ENCODE results near the gene DMRT1.
"Not testable (repeated sequence)": the region's sequence is repeated elsewhere in the genome, so short reads cannot be mapped to it uniquely, and the experiment has no call there.

The DMRT1 gene

DNA sequence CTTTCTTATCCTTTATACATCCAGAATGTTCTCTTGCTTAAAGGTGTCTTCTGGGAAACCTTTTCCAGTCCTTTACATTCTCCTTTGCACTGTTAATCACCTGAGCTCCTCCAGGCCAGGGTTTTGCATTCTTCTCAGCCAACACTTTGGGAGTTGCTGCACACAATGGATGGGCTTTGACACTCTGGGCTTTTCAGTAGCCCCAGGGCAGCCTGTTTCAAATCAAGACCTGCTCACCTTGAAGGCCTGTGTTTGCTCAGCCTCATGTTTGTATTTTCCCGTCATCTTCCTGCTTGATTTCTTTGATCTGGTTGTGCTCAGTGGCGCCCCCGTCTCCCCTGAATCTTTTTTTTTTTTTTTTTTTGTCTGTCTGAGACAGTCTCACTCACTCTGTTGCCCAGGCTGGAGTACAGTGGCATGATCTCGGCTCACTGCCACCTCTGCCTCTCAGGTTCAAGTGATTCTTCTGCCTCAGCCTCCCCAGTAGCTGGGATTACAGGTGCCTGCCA lies 41.0 kb downstream of the DMRT1 start:
- no peaks in the 10 kb centered on the region for H3K9me3 Mint-ChIP-seq
- no peak overlapping the region for H3K4me3 Mint-ChIP-seq
- no peaks in the 10 kb centered on the region for H3K36me3 Mint-ChIP-seq
- H3K27ac Mint-ChIP-seq, result no peak overlapping the region
- DNase-seq (ENCODE audit: low spot score in 2 of 2), result no peak
- ATAC-seq (ENCODE audit: low read depth), result no peak
- peaks cover 14% of the 10 kb centered on the region for H3K27me3 Mint-ChIP-seq
- H3K4me1 Mint-ChIP-seq, result no peaks in the 10 kb centered on the region

DNA sequence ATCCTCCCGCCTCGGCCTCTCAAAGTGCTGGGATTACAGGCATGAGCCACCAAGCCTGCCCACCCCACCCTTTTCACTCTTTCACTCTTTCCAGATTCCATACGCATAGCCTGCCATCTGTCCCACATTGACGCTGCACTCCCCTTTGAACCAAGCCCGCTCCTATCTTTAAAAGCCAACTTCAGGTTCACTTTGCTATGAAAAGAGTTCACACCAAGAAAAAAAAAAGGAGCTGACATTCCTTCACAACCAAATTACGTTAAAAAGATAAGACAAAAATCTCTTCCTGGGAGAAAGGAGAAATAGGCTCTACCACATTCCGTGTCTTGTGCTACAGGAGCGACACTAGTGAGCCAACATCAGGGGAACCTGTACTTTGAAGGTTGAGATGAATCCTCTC lies 41.5 kb downstream of the DMRT1 start:
- H3K9me3 Mint-ChIP-seq, result no peaks in the 10 kb centered on the region
- peaks cover 15% of the 10 kb centered on the region for H3K27me3 Mint-ChIP-seq
- DNase-seq (ENCODE audit: low spot score in 2 of 2) (no peak), ATAC-seq (ENCODE audit: low read depth) (no peak)
- H3K36me3 Mint-ChIP-seq, result no peaks in the 10 kb centered on the region
- H3K27ac Mint-ChIP-seq, result no peak overlapping the region
- H3K4me3 Mint-ChIP-seq, result no peak overlapping the region
- no peaks in the 10 kb centered on the region for H3K4me1 Mint-ChIP-seq

DNA sequence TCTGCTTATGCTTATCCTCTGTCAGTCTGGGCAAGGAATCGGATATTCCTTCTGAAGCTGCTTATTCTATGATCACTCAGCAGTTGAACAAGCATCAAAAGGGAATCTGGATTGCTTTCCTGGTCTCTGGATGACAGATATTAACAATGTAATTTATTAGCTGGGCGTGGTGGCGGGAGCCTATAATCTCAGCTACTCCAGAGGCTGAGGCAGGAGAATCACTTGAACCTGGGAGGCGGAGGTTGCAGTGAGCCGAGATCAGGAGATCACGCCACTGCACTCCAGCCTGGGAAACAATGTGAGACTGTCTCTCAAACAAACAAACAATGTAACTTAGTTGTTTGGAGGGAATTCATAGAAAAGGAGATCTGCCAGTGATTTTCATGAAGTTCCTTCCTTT lies 45.4 kb downstream of the DMRT1 start:
- Mint-ChIP-seq H3K27ac (no peak overlapping the region), H3K4me1 (no peaks in the 10 kb centered on the region), H3K4me3 (no peak overlapping the region), H3K27me3 (peaks cover 10% of the 10 kb centered on the region), H3K9me3 (no peaks in the 10 kb centered on the region), H3K36me3 (no peaks in the 10 kb centered on the region)
- DNase-seq (ENCODE audit: low spot score in 2 of 2) (no peak), ATAC-seq (ENCODE audit: low read depth) (no peak)

DNA sequence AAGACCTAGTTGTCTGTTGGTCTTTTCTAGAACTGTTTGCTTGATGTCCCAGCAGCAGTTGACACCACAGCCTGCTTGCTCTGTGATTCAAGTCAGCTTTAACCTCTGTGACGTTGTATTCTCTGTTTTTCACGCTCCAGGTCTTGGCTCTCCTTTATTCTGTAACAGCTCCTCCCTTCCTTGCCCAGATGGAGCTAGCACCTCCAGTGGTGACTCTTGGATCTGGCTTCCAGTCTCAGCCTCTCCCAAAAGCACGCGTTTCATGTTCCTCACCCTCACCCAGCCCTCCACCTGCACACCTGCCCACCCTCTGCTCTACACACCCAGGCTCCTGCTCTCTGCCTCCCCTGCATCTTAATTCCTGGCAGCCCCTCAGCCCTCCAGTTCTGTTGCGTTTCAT lies 50.6 kb downstream of the DMRT1 start:
- H3K9me3 Mint-ChIP-seq, result no peaks in the 10 kb centered on the region
- H3K4me1 Mint-ChIP-seq, result peaks cover 9% of the 10 kb centered on the region
- peaks cover 5% of the 10 kb centered on the region for H3K27me3 Mint-ChIP-seq
- no peaks in the 10 kb centered on the region for H3K36me3 Mint-ChIP-seq
- no peak for DNase-seq (ENCODE audit: low spot score in 2 of 2)
- H3K27ac Mint-ChIP-seq, result no peak overlapping the region
- no peak for ATAC-seq (ENCODE audit: low read depth)
- H3K4me3 Mint-ChIP-seq, result no peak overlapping the region

DNA sequence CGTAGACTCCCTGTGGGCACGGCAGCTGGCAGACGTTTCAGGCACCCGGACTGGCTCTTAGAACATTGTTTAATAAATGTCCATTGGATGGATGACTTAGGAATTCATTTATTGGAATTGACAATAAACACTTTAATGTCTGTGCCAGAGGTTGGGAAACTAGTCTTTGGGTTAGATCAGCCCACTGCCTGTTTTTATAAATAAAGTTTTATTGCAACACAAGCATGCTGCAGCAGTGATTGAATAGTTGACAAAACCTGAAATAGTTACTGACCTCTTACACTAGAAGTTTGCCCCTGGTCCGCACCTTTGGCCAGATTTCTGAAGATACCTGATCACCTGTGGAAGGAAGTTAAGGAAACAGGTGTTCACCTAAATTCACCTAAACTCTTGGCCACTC lies 51.6 kb downstream of the DMRT1 start:
- Mint-ChIP-seq H3K27ac (no peak overlapping the region), H3K36me3 (no peaks in the 10 kb centered on the region), H3K27me3 (peaks cover 4% of the 10 kb centered on the region), H3K9me3 (no peaks in the 10 kb centered on the region), H3K4me1 (peaks cover 9% of the 10 kb centered on the region), H3K4me3 (no peak overlapping the region)
- no peak for DNase-seq (ENCODE audit: low spot score in 2 of 2)
- no peak for ATAC-seq (ENCODE audit: low read depth)

DNA sequence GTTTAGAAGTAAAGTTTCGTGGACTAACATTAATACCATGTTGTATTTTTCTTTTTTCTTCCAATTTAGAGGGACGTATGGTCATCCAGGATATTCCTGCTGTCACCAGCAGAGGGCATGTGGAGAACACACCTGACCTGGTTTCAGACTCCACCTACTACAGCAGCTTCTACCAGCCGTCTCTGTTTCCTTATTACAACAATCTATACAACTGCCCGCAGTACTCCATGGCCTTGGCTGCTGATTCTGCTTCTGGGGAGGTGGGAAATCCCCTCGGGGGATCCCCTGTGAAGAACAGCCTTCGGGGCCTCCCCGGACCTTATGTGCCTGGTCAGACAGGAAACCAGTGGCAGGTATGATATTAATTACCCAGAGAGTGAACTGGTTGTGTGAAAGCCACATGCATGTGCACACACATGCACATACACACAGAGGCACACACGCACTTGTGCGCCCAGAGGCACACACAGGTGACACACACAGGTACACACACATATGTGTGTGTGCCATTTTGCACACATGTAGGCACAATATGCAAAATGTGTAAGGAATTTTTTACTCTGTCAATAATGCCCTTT lies 52.4 kb downstream of the DMRT1 start:
- Mint-ChIP-seq H3K9me3 (no peaks in the 10 kb centered on the region), H3K4me1 (peaks cover 9% of the 10 kb centered on the region), H3K27me3 (peaks cover 4% of the 10 kb centered on the region), H3K36me3 (no peaks in the 10 kb centered on the region), H3K4me3 (peak overlapping the region; percentile 41), H3K27ac (peak overlapping the region; percentile 53)
- DNase-seq (ENCODE audit: low spot score in 2 of 2), result peak; percentile 35 to 57
- peak; percentile 97 for ATAC-seq (ENCODE audit: low read depth)

DNA sequence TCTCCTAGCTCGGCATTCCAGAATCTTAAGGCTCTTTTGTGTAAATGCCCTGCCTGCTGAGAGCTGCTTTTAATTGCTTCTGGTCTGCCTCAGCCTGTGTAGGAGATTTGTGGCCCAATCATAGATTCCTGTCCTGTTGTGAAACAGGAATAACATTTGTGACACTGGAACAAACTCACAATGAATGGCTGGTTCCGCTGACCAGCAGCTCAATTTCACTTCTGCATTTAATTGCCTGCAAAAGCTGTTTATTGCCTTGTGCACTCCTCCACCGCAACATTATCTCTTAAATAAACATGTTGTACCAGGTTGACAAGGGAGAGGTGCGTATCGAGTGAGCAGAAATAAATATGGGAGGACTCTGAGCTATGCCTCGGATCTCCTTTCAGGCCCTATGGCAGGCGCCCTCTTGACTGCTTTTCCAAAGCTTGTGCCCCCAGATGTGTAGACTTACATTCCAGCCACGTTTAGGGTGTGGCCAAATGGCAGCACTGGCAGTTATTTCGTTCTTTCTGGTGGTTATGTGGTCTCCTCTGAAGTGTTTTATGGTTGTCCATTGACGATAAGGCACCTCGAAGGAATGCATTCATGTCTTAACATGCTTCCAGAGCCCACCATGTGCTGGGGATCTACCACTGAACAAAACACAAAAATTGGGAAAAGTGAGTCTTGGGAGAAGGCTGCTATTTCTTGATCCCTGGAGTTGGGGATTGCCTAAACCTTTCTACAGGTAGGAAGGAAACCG lies 58.1 kb downstream of the DMRT1 start:
- DNase-seq (ENCODE audit: low spot score in 2 of 2) (no peak), ATAC-seq (ENCODE audit: low read depth) (peak; percentile 72)
- Mint-ChIP-seq H3K27me3 (no peaks in the 10 kb centered on the region), H3K9me3 (no peaks in the 10 kb centered on the region), H3K36me3 (no peaks in the 10 kb centered on the region), H3K4me3 (no peak overlapping the region), H3K27ac (no peak overlapping the region), H3K4me1 (peaks cover 10% of the 10 kb centered on the region)

DNA sequence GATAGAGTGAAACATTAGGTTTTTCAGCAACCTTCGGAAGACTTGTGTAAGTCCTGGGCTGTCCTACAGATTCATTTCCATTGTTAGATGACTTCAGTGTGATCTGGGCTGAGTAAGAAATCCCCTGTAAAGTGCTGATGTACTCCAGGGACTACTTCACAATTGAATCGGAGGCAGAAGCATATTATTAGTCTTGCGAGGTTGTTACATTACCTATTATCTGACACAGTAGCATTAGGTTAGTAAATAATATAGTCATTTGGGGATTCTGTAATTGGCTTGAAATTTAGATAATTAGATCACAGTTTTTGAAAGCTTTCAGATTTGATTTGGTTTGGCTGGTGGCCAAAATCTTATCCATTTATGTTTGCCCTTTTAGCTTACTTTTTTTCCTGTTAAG lies 62.4 kb downstream of the DMRT1 start:
- H3K27me3 Mint-ChIP-seq, result peaks cover 15% of the 10 kb centered on the region

DNA sequence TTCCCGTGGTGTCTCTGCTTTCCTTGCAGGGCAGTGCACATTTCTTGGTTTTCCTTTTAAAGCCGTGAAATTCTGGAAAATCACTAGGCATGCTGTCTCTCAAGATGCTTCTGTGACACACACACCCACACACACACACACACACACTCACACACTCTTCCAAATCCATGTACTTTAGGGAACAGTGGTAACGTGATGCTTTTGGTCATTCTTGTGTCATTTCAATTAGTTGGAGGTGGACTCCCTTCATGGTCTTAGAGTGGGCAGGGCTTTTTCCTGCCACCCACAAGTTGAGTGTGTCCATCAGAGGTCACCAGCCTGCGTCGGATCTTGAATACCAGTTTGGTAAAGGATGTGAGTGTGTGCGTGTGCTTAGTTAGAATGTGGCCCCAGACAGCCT lies 64.4 kb downstream of the DMRT1 start:
- no peak for DNase-seq (ENCODE audit: low spot score in 2 of 2)
- Mint-ChIP-seq H3K27ac (no peak overlapping the region), H3K4me3 (no peak overlapping the region)

More for the DNA sequence above, 62.4 kb downstream of the DMRT1 start:
- DNase-seq (ENCODE audit: low spot score in 2 of 2), result no peak
- Mint-ChIP-seq H3K36me3 (no peaks in the 10 kb centered on the region), H3K4me3 (no peak overlapping the region), H3K27ac (no peak overlapping the region), H3K4me1 (peaks cover 10% of the 10 kb centered on the region), H3K9me3 (no peaks in the 10 kb centered on the region)
- no peak for ATAC-seq (ENCODE audit: low read depth)

DNA sequence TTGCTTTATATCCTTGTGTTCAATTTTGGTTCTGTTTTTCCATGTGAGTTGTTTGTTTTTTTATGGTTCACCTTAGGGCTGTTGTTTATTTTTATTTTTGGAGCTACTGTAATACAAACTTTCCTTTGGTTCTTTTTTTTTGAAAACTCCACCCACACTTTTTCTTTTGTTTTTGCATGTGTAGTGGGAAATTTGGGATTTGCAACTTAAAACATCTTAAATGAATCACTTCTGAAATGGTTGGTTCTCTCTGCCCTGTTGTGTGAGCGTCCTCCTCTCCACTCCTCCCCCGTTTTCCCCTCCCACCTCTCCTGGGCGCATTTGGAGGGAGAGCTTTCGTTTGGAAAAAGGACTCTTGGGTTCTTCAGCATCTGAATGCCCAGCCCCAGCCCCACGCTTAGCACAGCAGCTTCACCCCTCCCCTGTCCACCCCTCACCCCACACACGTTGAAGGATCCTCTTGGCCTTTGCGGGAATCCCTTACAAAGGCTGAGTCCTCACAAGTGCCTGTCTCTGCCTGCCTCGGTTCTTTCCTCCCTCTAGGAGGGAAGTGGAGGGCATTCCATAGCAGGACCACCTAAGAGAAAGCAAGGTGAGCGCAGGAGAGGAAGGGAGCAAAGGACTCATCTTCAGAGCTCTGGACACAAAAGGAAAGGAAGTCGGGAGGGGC lies 67.2 kb downstream of the DMRT1 start:
- no peak overlapping the region for H3K4me3 Mint-ChIP-seq
- no peak overlapping the region for H3K27ac Mint-ChIP-seq
- H3K36me3 Mint-ChIP-seq, result no peaks in the 10 kb centered on the region
- peaks cover 23% of the 10 kb centered on the region for H3K27me3 Mint-ChIP-seq
- no peaks in the 10 kb centered on the region for H3K9me3 Mint-ChIP-seq
- no peak for DNase-seq (ENCODE audit: low spot score in 2 of 2)
- peaks cover 2% of the 10 kb centered on the region for H3K4me1 Mint-ChIP-seq
- ATAC-seq (ENCODE audit: low read depth), result no peak

More for the DNA sequence above, 64.4 kb downstream of the DMRT1 start:
- Mint-ChIP-seq H3K4me1 (peaks cover 2% of the 10 kb centered on the region), H3K9me3 (no peaks in the 10 kb centered on the region), H3K27me3 (peaks cover 16% of the 10 kb centered on the region), H3K36me3 (no peaks in the 10 kb centered on the region)
- ATAC-seq (ENCODE audit: low read depth), result no peak

DNA sequence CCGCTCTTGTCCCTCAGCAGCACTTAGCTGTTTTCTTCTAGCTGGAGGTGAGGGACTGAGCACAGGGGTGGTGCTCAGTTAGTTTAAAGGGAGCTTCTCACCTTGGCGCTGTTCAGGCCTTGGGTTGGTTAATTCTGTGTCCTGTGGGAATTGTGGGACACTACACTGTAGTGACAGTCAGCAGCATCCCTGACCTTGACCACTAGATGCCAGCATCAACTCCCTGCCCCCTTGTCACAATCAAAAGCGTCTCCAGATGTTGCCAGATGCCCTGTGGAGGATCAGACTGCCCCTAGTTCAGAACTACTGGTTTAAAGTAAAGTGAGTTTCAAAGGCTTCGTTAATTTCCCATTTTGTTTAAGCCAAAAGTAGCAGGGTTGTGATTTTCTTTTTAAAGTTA lies 69.5 kb downstream of the DMRT1 start:
- Mint-ChIP-seq H3K4me1 (peaks cover 2% of the 10 kb centered on the region), H3K4me3 (no peak overlapping the region), H3K36me3 (no peaks in the 10 kb centered on the region), H3K27me3 (peaks cover 23% of the 10 kb centered on the region), H3K27ac (no peak overlapping the region), H3K9me3 (no peaks in the 10 kb centered on the region)
- no peak for DNase-seq (ENCODE audit: low spot score in 2 of 2)
- ATAC-seq (ENCODE audit: low read depth), result no peak

DNA sequence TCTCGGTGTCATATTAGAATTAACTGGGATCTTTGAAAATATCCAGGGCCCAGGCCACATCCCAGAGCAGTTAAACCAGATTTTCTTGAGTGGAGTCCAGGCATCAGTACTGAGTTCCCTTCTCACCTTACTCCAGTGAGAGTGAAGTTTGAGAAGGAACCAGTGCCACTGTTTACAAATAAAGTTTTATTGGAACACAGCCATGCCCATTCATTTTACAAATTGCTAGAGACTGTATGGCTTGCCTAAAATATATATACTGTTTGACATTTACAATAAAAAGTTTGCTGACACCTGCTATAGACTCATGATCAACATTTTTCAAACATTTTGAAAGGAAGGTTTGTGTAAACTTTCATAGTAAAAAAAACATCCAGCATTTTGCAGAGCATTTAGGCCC lies 71.3 kb downstream of the DMRT1 start:
- Mint-ChIP-seq H3K4me1 (peaks cover 2% of the 10 kb centered on the region), H3K36me3 (no peaks in the 10 kb centered on the region), H3K27ac (no peak overlapping the region), H3K9me3 (no peaks in the 10 kb centered on the region), H3K27me3 (peaks cover 17% of the 10 kb centered on the region), H3K4me3 (no peak overlapping the region)
- no peak for ATAC-seq (ENCODE audit: low read depth)
- no peak for DNase-seq (ENCODE audit: low spot score in 2 of 2)

DNA sequence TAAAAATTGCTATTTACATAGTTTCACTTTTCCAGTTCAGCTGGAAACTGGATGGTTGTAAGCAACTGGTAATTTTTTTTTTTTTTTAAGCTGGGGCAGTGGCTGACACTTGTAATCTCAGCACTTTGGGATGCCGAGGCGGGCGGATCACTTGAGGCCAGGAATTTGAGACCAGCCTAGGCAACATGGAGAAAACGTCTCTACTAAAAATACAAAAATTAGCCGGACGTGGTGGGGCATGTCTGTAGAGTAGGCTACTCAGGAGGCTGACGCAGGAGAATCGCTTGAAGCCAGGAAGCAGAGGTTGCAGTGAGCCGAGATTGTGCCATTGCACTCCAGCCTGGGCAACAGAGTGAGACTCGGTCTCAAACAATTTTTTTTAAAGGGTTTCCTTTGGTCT lies 72.0 kb downstream of the DMRT1 start:
- H3K4me3 Mint-ChIP-seq; H3K36me3 Mint-ChIP-seq; ATAC-seq (ENCODE audit: low read depth); H3K9me3 Mint-ChIP-seq; H3K4me1 Mint-ChIP-seq; H3K27ac Mint-ChIP-seq; DNase-seq (ENCODE audit: low spot score in 2 of 2): not testable (repeated sequence)
- peaks cover 15% of the 10 kb centered on the region for H3K27me3 Mint-ChIP-seq

DNA sequence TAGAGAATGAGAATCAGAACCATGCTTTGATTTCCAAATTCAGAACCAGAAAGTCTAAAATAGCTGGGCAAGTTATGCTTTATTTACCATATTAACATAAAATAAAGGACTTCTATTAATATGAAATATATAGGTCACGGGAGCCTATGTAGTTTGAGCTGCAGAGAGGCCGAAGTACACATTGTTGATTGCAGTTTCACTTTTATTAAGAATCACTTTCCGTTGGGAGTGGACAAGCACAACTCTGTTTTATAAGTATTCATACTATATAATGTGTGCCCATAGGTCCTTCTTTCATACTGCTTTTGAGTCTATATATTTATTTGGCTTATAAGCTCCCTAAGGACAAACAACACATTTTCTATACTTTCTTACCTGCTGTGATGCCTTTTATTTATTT lies 76.2 kb downstream of the DMRT1 start:
- Mint-ChIP-seq H3K27me3 (peaks cover 6% of the 10 kb centered on the region), H3K9me3 (no peaks in the 10 kb centered on the region), H3K4me1 (no peaks in the 10 kb centered on the region), H3K27ac (no peak overlapping the region), H3K4me3 (no peak overlapping the region), H3K36me3 (no peaks in the 10 kb centered on the region)
- ATAC-seq (ENCODE audit: low read depth) (no peak), DNase-seq (ENCODE audit: low spot score in 2 of 2) (no peak)
